GM12873 (cell line): ENCODE results near the gene TEX51.

Source experiments
- CTCF ChIP-seq: IDR thresholded peaks from 2 replicates; pipeline ENCODE4 v1.5.1; 2012; ENCODE audit warnings: low read depth, mild to moderate bottlenecking, moderate library complexity, low read length, control low read depth; ENCODE audit not compliant: insufficient read depth; ENCODE audit errors: missing control alignments

TEX51 gene

GRCh38 chr2:126898636-126899035 is at the start of gene TEX51:
TSS of gene TEX51 (plus strand) at chr2:126898890. CDS start at chr2:126898919, 29 bp downstream.
- no peak for TF ChIP-seq CTCF

- no peak for TF ChIP-seq CTCF
Measured at GRCh38 chr2:126849054-126849453, 49.6 kb upstream of the TEX51 start.

GRCh38 chr2:126849486-126849885 is 49.2 kb upstream of the TEX51 start:
- no peak for TF ChIP-seq CTCF

- no peak for TF ChIP-seq CTCF
Measured at GRCh38 chr2:126849991-126850535, 48.6 kb upstream of the TEX51 start.

GRCh38 chr2:126850940-126851339 is 47.8 kb upstream of the TEX51 start:
- no peak for TF ChIP-seq CTCF

- TF ChIP-seq CTCF = no peak
Measured at GRCh38 chr2:126851756-126852155, 46.9 kb upstream of the TEX51 start.

GRCh38 chr2:126852361-126852760 is 46.3 kb upstream of the TEX51 start:
- no peak for TF ChIP-seq CTCF
